ENCODE results near the gene HNF1B.

DNA sequence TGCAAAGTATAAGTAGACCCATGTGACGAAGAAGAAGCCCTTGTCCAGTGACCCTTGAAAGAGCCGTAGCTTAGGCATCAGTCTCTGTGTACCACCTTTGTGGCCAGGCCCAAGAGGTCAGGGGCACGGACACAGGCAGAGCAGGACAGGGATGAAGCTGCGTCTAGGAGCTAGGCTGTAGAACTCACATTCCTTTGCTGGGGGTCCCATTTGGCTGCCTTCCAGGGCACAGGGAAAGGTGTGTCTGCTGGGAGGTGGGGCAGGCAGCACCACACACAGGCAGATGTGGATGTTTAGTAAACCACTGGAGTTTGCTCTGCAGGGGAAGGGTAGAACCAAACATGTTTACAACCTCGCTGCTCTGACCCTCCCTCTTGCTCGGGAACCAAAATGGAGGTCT lies 33.7 kb downstream of the HNF1B start:
- no peak for TF ChIP-seq POLR2A (IDR thresholded peaks at IDR 0.05)
- TF ChIP-seq, protein P1, sequence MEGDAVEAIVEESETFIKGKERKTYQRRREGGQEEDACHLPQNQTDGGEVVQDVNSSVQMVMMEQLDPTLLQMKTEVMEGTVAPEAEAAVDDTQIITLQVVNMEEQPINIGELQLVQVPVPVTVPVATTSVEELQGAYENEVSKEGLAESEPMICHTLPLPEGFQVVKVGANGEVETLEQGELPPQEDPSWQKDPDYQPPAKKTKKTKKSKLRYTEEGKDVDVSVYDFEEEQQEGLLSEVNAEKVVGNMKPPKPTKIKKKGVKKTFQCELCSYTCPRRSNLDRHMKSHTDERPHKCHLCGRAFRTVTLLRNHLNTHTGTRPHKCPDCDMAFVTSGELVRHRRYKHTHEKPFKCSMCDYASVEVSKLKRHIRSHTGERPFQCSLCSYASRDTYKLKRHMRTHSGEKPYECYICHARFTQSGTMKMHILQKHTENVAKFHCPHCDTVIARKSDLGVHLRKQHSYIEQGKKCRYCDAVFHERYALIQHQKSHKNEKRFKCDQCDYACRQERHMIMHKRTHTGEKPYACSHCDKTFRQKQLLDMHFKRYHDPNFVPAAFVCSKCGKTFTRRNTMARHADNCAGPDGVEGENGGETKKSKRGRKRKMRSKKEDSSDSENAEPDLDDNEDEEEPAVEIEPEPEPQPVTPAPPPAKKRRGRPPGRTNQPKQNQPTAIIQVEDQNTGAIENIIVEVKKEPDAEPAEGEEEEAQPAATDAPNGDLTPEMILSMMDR (IDR thresholded peaks at IDR 0.05), result no peak
